ENCODE results near the gene ZNRF3. TPM values are rescaled to one million over a fixed set of nuclear protein-coding genes. Genes with fewer than 3 reads are reported as not detected.

ZNRF3 gene
- total and polyA plus RNA-seq, 2 donors (not counting 1 experiment from before 2014, with no cell fraction given): 0.21 to 0.71 TPM

- peaks cover 0 to 18% (median 2%) of the 10 kb centered on the region in 4 experiments for H3K27me3 ChIP-seq (replicated peaks in 1 of 4; ENCODE audit: control extremely low read depth in 1 of 4, control insufficient read depth in 3 of 4, insufficient read depth in 4 of 4, low read length in 3 of 4)
- no peaks in the 10 kb centered on the region for H3K36me3 ChIP-seq (replicated peaks in 1 of 2; ENCODE audit: control extremely low read depth in 1 of 2, control insufficient read depth in 1 of 2, extremely low read depth in 1 of 2, insufficient read depth in 2 of 2, low read length in 1 of 2)
- no peak overlapping the region for H2AFZ ChIP-seq (ENCODE audit: insufficient read depth, low read depth, low read length, poor library complexity, severe bottlenecking)
- no peaks in the 10 kb centered on the region for H3K9me3 Mint-ChIP-seq (ENCODE audit: insufficient read depth)
- no peak overlapping the region for H3K4me3 ChIP-seq (ENCODE audit: control extremely low read depth in 1 of 5, extremely low read depth in 1 of 5, insufficient read depth in 1 of 5, low read depth in 2 of 5, low read length in 4 of 5)
- intact Hi-C loops (cut with micrococcal nuclease): no loop called here
- peaks cover 42% of the 10 kb centered on the region for H3K27me3 Mint-ChIP-seq
- no peak overlapping the region for H3K4me2 ChIP-seq (replicated peaks; ENCODE audit: low read depth, low read length, poor library complexity, severe bottlenecking)
- peaks cover 0 to 3% (median 0%) of the 10 kb centered on the region in 3 donors for H3K9me3 ChIP-seq (ENCODE audit: control extremely low read depth in 1 of 3, control insufficient read depth in 2 of 3, insufficient read depth in 1 of 3, low read length in 2 of 3)
- peaks cover 6% of the 10 kb centered on the region for H3K4me1 Mint-ChIP-seq
- H3K79me2 ChIP-seq (ENCODE audit: control insufficient read depth, insufficient read depth, low read length): no peaks in the 10 kb centered on the region
- H3K9ac ChIP-seq (ENCODE audit: low read length): no peak overlapping the region
- H3K4me1 ChIP-seq (ENCODE audit: control insufficient read depth in 2 of 2, insufficient read depth in 2 of 2, low read length in 2 of 2): no peaks in the 10 kb centered on the region
- no CpG with 5 or more reads among the region's 2 CpGs for WGBS (ENCODE audit: insufficient coverage)
- no peak overlapping the region for H3K27ac ChIP-seq (ENCODE audit: low read length in 2 of 2)
- no peak overlapping the region for H3K27ac Mint-ChIP-seq
- ATAC-seq (ENCODE audit: low read depth) (no peak), DNase-seq (no peak)
- TF ChIP-seq CTCF (IDR thresholded peaks at IDR 0.05): no peak
- no peak for TF ChIP-seq EZH2 (IDR thresholded peaks at IDR 0.05; ENCODE audit: borderline replicate concordance, insufficient read depth, low read depth, low read length, poor library complexity, severe bottlenecking)
- POLR2A ChIA-PET: no interaction called here
- no peak overlapping the region for H3K4me3 Mint-ChIP-seq
- no peaks in the 10 kb centered on the region for H4K20me1 ChIP-seq (ENCODE audit: control insufficient read depth, insufficient read depth, low read length, poor library complexity, severe bottlenecking)
- CTCF ChIA-PET: no interaction called here
These were observed 49.9 kb downstream of the ZNRF3 start for GRCh38 chr22:28933321-28933720.

- TF ChIP-seq EZH2 (IDR thresholded peaks at IDR 0.05; ENCODE audit: borderline replicate concordance, insufficient read depth, low read depth, low read length, poor library complexity, severe bottlenecking) (no peak), CTCF (IDR thresholded peaks at IDR 0.05) (no peak)
- no peak overlapping the region for H3K4me3 ChIP-seq (ENCODE audit: control extremely low read depth in 1 of 5, extremely low read depth in 1 of 5, insufficient read depth in 1 of 5, low read depth in 2 of 5, low read length in 4 of 5)
- no CpG with 5 or more reads among the region's 3 CpGs for WGBS (ENCODE audit: insufficient coverage)
- no peak overlapping the region for H3K27ac Mint-ChIP-seq
- H3K36me3 ChIP-seq (replicated peaks in 1 of 2; ENCODE audit: control extremely low read depth in 1 of 2, control insufficient read depth in 1 of 2, extremely low read depth in 1 of 2, insufficient read depth in 2 of 2, low read length in 1 of 2): no peaks in the 10 kb centered on the region
- no peak overlapping the region for H3K27ac ChIP-seq (ENCODE audit: low read length in 2 of 2)
- DNase-seq (no peak), ATAC-seq (ENCODE audit: low read depth) (no peak)
- intact Hi-C loops (cut with micrococcal nuclease): no loop called here
- H3K9me3 ChIP-seq (ENCODE audit: control extremely low read depth in 1 of 3, control insufficient read depth in 2 of 3, insufficient read depth in 1 of 3, low read length in 2 of 3): peaks cover 0 to 3% (median 0%) of the 10 kb centered on the region in 3 donors
- ChIA-PET CTCF (no interaction called here), POLR2A (no interaction called here)
- H3K9me3 Mint-ChIP-seq (ENCODE audit: insufficient read depth): no peaks in the 10 kb centered on the region
- H3K4me1 Mint-ChIP-seq: peaks cover 6% of the 10 kb centered on the region
- no peaks in the 10 kb centered on the region for H3K79me2 ChIP-seq (ENCODE audit: control insufficient read depth, insufficient read depth, low read length)
- no peak overlapping the region for H2AFZ ChIP-seq (ENCODE audit: insufficient read depth, low read depth, low read length, poor library complexity, severe bottlenecking)
- no peak overlapping the region for H3K4me2 ChIP-seq (replicated peaks; ENCODE audit: low read depth, low read length, poor library complexity, severe bottlenecking)
- no peaks in the 10 kb centered on the region for H4K20me1 ChIP-seq (ENCODE audit: control insufficient read depth, insufficient read depth, low read length, poor library complexity, severe bottlenecking)
- H3K27me3 ChIP-seq (replicated peaks in 1 of 4; ENCODE audit: control extremely low read depth in 1 of 4, control insufficient read depth in 3 of 4, insufficient read depth in 4 of 4, low read length in 3 of 4): peaks cover 0 to 18% (median 2%) of the 10 kb centered on the region in 4 experiments
- peaks cover 44% of the 10 kb centered on the region for H3K27me3 Mint-ChIP-seq
- no peak overlapping the region for H3K9ac ChIP-seq (ENCODE audit: low read length)
- no peak overlapping the region for H3K4me3 Mint-ChIP-seq
- H3K4me1 ChIP-seq (ENCODE audit: control insufficient read depth in 2 of 2, insufficient read depth in 2 of 2, low read length in 2 of 2): no peaks in the 10 kb centered on the region
These were observed 50.7 kb downstream of the ZNRF3 start for GRCh38 chr22:28934026-28934425.
